HG02970 (cell line): Measurements from ENCODE around the gene ESPN.

Experiments
- ATAC-seq: cut with Tn5 transposase; IDR thresholded peaks from one replicate; pipeline ENCODE4 v1.9.1; 2021; ENCODE audit warnings: mild to moderate bottlenecking, moderate library complexity, moderate number of reproducible peaks; ENCODE audit not compliant: unreplicated experiment, low FRiP score

Gene ESPN

DNA sequence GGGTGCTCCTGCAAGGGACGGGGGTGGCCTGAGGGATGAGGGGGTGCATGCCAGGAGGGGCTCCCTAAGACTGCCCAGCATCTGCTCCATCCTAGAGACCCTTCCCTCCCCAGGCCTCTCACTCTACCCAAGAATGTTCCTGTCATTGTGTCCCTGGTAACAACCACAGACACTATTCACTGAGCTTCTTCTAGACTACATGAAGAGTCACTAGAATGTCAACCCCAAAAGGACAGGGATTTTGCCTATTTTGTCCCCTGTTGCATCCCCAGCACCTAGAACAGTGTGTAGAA is 38.5 kb downstream of the ESPN start:
- no peak for ATAC-seq

DNA sequence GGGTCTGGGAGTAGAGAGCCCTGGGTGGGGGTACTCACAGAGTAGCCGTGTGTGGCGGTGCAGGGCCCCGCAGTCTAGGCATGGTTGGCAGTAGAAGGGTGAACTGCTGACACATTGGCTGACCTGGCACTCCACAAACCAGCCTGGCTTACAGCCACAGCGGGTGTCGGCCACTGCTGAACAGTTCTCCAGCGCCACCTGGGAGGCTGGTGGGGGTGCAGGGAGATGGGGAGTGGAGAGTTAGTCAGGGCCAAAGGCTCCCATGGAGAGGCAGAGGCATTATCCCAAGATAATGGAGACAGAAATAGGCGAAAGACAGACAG is 39.9 kb downstream of the ESPN start:
- no peak for ATAC-seq

DNA sequence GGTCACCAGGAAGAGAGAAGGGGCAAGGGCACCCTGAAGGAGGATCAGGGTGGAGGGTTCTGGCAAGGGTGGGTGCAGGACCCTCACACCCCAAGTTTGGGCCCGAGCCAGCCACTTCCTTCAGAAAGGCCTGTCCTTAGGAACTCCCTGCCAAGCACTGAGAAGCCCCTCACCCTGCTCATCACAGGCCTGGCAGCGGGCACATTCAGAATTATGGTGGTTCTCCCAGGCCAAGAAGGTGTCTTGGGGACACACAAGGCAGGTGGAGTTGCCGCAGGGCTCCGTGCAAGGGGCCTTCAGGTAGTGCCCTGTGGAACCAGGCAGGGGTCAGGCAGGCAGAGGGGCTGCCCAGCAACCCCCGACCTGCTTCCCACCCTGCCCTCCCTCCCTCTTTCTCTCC is 40.3 kb downstream of the ESPN start:
- no peak for ATAC-seq

DNA sequence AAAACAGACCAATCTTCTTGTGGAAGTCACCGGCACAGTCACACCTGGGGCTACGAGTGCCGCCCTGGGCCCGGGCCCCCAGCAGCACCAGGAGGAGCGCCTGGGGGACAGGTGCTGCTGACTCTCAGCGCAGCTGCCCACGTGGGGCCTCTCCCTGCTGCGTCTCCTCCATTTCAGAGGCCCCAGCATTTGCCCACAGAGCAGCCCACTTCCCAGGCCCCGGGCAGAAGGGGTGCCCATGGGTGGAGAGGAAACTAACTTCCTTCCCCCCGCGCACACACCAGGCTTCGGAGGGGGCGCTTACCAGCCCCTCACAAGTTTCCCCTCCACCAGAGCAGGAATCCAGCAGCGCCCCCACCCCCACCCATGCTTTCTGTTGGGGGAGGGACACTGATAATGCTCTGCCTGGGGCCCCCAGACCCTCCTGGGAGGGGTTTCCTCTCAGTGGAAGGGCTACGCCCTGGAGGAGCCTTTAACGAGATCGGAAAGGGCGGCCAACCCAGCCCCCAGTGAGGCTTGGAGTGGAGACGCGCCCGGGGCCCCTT is 41.0 kb downstream of the ESPN start:
- no peak for ATAC-seq

DNA sequence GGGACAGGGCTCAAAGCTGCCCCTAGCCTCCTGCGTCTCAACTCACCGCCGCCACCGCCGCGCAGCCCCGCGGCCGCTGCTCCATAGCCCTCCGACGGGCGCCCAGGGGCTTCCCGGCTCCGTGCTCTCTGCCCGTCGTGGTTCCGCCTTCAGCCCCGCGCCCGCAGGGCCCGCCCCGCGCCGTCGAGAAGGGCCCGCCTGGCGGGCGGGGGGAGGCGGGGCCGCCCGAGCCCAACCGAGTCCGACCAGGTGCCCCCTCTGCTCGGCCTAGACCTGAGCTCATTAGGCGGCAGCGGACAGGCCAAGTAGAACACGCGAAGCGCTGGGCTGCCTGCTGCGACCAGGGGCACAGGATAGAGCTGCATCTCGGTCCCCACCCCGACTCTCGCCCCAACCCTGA is 41.4 kb downstream of the ESPN start, which contains the start of gene TNFRSF25:
TSS of gene TNFRSF25 (minus strand) at position 151 of the 400 bp plus-strand sequence. CDS start at position 85, 66 bp downstream.
- no peak for ATAC-seq

DNA sequence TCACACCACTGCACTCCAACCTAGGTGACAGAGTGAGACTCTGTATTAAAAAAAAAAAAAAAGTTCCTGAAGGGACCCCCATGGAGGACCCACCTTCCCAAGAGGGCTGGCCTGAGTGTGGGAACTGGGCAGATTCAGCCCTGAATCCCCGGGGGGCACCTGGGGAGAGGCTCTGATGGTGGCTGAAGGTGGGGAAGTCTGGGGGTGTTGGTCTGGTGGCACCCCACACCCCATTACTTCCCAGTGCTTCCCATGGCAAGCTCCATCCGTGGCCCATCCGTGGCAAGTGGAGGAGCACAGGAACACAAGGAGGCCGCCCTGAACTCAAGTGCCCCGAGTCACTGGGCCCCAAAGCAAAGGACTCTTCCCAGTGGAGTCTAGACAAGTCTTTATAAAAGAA is 42.2 kb downstream of the ESPN start:
- ATAC-seq: no peak

DNA sequence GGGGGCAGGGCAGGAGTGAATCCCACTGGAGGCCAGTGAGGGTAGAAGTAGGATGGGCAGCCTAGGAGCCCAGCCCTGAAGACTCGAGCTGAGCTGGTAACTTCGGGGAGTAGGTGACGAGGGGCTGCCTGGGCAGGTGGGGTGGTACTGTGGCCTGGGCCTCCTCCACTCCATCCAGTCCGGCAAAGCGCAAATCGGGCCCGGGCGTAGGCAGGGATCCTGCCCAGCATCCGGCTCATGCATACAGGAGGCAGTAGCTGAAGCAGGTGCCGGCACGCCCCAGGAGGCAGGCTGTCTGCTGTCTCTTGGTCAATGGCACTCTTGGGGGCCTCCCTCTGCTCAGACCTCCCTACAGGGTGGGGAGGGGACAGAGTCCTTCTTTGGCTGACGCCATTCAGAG is 42.6 kb downstream of the ESPN start:
- no peak for ATAC-seq

DNA sequence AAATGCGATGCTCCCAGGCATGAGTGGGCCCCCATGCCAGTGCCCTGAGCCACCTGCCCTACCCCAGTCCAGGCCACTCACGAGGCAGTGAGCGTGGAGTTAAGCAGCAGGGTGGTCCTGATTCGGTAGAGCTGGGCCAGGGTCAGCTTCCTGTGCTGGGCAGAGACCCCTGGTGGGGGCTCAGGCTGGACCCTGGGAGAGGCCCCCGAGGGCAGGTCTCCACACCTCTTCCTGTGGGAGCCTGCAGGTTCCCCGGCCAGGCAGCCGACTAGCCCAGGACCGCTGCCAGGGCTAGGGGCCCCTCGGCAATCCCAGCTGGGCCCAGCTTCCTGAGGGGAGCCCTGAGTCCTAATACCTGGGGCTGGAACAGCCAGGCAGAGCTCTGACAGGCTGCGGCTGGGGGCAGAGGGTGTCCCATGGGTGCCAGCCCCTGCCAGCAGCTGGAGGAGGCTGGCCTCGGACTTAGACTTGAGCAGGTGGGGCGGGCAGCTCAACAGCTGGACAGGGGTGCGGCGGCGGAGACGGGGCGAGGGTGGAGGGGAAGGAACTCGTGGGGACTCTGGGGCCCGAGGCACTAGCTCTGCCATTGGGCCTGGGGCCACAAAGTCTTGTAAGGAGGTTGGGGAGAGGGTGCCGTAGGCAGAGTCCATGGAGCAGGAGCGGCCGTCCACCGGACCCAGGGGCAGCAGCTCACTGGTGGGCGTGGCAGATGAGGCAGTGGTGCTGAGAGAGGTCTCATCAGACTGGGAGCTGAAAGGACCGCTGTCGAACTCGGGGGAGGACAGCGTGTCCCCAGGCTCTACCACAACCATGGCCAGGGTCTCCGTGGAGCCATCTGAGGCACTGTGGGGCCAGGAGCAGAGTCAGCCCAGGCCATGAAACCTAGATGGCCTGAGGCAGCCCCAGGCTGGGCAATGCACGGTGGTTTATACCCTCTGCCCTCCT is 43.4 kb downstream of the ESPN start:
- ATAC-seq: no peak

DNA sequence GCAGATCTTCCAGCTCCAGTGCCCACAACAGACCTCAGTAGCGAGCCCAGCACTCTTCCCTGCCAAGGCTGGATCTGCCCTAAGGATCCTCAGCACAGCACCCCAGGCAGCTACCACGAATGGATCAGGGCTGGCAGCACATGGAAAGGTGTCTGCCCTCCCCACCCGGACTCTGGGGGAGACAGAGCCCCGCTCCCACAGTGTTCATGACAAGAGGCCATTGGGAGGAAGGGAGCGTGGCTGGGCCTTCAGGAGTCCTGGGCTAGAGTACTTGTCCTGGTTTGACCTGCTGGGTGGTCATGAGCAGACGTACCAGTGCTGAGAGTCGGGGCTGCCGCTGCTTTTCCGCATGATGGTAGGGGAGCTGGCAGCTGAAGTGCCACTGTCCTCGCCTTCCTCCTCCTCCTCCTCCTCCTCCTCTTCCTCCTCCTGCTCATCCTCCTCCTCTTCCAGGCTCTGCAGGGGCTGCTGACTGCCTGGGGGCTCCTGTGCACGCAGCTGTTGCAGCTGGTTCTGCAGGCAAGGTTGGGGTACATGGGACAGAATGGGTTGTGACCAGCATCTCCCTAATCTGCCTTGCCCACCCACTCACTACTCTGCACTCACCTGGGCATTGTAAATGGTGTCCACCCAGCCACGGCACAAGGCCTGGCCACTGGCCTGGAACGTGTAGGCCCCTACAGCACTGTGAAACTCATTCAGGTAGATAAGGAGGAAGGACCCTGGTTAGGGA is 44.3 kb downstream of the ESPN start:
- no peak for ATAC-seq

DNA sequence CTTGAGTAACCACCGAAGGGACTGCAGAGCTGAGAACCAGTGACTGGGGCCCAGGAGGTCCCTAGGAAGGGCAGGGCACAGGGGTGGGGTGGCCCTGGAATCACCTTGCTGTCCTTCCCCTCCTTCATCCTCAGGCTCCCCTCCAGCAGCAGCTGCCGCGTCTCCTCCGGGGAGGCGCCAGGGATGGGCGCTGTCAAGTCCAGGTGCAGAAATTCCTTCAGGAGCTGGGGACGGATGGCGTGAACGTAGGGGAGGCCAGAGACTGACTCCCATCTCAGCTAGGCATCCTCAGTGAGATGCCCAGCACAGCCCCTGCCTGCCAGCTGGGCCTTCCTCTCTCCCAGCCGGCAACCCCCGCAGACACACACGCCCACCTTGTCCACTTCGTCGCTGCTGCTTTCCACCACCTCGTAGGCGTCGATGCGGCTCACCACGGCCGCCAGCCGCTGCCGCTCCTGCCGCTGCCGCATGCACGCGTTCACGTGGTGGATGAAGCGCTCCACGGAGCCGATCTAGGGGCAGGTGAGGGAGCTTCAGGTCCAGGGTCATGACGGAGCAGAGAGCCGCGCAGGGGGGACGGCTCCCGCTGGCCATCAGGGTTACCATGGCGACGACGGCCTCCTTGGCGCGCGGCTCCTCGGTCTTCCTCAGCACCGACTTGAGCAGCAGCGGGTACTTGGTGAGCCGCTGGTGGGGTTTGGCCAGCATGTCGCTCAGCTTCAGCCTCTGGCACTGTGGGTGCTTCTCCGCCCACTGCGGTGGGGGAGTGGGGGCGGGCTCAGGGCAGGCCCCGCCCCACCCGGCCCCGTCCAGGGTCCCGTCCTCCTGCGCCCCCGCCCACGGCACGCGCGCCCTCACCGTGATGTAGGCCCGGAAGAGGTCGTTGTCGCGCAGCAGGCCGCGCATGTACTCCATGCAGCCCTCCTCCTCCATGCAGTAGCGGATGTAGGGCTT is 45.8 kb downstream of the ESPN start:
- ATAC-seq: no peak

DNA sequence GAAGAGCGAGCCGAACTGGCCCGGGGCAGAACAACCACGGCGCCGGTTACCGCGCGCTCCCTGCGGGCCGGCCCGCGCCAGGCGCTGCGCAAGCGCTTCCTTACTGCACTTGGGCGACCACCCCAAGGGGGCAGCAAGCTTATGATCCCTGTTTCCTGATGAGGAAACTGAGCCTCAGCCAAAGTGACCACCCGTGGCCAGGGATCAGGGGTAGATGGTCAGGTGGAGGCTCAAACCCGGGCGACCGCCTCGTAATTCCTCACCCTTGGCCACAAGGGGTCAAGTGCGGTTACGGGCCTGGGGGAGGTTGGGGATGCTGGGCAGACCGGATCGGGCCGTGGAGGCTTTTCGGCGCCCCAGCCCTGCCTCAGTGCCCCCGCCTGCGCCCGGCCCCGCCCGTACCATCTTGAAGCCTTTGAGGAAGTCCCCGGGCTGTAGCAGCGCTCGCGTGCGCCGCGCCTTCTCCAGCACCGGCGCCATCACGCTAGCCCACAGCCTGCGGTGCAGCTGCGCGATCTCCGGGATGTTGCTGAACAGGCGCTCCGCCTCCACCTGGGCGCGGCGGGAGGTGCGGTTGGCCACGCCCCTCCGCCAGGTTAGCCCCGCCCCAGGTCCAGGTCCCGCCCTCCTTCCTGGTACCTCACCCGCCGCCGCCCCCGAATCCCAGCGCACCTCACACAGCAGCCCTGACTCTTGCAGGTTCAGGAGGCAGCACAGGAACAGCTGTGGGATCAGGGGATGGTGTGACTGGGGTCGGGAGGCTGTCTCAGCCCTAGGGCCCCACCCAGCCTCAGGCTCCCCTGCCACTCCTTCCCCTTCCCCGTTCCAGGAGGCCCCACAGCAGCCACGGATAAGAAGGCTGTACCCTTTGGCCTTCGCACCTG is 46.8 kb downstream of the ESPN start:
- no peak for ATAC-seq

DNA sequence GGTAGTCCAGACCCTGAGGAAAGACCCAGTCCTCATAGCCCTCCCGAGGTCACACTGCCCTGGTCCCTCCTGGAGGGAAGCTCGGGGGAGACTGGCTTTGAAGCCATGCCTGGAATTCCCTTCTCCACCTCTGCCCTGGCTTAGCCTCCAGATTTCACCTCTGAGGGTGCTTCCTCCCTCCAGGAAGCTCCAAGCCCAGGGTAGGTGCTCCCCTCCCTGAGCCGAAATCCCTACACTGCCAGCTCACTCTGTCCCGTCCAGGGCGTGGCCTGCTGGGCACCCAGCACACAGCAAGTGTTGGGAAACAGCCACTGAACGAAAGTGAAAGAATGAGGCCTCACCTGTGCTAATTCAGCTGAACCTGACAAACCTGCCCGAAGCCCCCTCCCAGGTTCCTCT is 47.4 kb downstream of the ESPN start:
- ATAC-seq: no peak

DNA sequence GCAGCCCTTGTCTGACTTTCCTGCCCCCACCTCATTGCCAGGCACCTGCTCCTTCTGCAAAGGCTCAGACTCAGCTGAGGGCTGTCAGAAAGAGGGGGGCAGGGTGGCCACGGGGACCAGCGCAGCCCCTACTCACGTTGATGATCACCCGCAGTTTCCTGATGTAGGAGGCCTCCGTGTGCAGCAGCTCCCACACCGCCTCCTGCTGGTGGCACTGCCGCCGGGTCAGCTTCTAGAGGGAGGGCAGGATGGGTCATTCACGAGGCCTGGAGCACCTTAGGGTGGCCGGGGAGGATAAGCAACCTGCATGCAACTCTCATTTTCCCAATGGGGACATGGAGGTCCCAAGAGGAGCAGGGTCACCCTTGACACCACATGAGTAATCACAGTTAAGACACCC is 47.8 kb downstream of the ESPN start:
- ATAC-seq: no peak

DNA sequence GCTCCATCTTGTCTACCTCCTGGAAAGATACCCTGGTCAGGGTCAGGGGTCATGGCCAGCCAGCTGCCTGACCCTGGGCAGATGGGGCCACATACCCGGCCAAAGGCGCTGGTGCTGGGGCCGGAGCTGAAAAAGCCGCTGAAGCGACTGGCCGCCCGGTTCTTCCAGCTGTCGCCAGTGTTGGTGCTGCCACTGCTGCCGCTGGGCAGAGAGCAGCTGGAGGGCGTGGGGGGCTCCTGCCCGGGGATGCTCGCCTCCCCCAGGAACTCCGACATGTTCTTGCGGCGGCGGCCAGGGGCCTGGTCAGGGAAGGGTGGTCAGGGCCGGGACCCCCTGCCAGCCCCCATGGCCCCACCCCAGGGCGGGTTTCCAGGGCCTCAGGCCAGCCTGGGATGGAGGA is 48.6 kb downstream of the ESPN start:
- no peak for ATAC-seq

DNA sequence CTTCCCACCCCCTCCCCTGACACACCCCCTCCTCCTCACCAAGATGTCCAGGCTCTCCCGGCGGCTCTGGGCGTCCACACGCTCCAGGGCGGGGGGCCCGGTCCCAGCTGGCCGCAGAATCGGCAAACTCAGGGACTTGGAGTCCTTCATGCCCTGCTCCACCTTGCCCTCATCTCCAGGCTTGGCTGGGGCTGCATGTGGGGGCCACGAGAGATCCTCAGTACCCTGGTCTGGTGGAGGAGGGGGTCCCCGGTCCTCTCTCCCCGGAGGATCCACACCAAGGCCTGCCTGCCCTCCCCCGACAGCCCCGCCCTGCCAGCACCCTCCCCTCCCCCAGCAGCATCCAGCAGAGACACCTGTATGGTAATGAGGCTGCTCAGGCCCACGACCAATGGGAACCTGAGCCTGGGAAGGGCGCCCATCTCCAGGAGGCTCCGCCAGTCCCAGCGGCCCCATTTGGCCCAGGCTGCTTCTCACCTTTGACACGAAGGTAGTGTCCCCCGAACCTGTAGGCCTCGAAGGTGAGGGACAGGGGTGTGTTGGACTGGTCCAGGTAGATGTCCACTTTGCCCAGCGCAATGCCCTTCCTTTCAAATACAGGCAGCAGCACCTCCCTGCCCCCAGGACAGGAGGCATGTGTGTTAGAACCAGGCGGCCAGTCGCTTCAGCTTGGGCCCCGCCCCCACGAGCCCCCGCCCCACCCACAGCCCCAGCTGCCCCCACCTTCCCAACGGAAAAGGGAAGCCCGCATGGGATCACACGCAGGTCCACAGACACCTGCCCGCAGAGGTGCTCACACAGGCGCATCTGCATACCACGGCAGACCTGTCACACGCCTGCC is 49.6 kb downstream of the ESPN start:
- ATAC-seq: no peak

DNA sequence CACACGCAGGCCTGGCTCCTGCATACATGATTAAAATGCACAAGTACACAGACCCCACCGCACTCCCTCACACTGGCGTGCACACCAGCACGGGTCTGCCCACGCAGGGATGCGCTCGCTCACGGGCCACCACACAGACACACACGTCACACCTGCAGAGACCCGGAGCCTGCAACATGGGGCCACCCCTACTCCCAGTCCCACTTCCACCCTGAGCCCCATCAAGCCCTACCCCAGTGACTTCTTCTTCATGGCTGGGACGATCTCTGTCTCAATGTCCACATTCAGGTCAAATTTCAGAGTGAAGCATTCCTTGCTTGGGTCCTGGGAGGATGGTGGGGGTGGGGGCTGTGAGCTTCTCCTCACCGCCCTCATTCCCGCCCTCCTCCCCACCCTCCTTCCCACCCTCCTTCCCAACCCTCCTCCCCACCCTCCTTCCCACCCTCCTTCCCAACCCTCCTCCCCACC is 50.3 kb downstream of the ESPN start:
- ATAC-seq: no peak

DNA sequence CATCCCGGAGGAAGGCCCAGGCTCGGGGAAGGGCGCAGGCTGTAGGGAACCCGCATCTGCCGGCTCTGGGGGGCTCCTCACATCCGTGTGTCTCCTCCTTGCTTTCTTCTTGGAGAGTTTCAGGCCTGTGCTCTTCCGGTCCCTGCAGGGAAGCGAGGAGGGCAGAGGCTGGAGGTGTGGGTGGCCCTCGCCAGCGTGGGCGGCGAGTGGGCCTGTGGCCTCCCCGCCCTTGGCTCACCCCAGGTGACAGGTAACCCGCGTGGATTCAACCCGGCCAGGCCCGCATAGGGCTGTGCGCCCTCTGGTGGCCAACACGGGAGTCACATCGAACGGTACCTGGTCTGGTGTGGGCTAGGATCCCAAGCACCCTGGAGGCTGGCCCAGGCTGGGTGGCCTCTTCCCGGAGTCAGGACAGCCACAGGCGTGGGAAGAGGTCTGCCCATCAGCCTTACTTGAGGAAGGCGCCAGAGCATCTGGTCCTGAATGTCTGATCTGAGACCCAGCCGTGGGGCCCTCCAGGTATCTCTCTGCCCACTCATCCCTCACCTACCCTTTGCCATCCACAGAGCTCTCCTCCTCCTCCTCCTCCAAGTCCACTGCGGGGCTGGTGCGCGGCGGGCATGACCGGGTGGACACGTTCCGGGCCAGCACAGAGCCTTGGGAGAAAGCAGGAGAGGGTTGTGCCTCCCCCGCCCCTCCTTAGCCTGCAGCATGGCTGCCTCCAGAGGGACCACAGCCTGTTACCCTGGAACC is 51.0 kb downstream of the ESPN start:
- no peak for ATAC-seq

DNA sequence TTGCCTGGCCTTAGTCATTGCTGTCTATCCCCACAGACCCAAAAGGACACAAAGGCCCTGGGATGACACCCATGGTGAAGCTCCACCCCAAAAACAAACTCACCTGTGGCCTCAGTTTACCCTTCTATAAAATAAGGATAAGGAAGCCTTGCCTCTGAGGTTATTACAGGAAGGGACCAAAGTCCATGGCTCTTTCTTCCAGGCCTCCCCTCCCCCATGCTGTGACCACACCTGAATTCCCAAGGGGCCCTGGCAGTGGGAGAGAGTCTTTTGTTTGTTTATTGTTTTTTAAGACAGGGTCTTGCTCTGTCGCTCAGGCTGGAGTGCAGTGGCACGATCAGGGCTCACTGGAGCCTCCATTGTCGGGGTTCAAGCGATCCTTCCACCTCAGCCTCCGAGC is 51.9 kb downstream of the ESPN start:
- ATAC-seq: no peak
